Measurements from ENCODE around the gene PPP1CB.
A peak's percentile ranks its signal among the peaks of the same experiment; 100 is the strongest.

The PPP1CB gene

DNA sequence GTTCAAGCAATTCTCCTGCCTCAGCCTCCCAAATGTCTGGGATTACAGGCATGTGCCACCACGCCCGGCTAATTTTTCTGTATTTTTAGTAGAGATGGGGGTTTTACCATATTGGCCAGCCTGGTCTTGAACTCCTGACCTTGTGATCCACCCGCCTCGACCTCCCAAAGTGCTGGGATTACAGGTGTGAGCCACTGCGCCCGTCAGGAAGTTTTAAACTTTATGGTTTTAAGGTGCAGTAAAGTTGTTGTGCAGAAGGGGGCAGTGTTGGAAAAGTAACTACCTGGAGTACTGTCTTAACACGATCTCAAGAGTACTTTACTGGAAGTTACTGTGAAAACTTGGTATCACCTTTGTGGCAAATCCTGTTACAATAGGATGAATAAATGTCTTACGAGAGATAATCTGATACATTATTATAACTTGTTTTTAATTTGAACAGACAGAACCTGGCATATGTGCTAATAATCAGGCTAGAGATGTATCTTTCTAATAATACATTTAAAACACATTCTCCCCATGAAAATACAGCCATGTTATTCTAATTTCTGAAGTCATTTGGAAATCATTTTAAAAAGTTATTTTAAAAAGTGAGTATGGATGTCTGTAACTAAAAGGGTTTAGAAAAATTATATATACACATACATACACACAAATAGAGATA lies 69.8 kb downstream of the PPP1CB start:
- H3K79me2 ChIP-seq (ENCODE audit: control insufficient read depth, low read length) = no peaks in the 10 kb centered on the region
- H3K9me3 ChIP-seq (ENCODE audit: control insufficient read depth, insufficient read depth, low read length) = no peaks in the 10 kb centered on the region
- H3K27me3 ChIP-seq (ENCODE audit: control insufficient read depth, low read length) = peaks cover 2% of the 10 kb centered on the region; the same call in 1 of the 2 replicates
- TF ChIP-seq EZH2phosphoT487 (IDR thresholded peaks at IDR 0.05; ENCODE audit: borderline replicate concordance, low read length) = no peak
- TF ChIP-seq, protein P1, sequence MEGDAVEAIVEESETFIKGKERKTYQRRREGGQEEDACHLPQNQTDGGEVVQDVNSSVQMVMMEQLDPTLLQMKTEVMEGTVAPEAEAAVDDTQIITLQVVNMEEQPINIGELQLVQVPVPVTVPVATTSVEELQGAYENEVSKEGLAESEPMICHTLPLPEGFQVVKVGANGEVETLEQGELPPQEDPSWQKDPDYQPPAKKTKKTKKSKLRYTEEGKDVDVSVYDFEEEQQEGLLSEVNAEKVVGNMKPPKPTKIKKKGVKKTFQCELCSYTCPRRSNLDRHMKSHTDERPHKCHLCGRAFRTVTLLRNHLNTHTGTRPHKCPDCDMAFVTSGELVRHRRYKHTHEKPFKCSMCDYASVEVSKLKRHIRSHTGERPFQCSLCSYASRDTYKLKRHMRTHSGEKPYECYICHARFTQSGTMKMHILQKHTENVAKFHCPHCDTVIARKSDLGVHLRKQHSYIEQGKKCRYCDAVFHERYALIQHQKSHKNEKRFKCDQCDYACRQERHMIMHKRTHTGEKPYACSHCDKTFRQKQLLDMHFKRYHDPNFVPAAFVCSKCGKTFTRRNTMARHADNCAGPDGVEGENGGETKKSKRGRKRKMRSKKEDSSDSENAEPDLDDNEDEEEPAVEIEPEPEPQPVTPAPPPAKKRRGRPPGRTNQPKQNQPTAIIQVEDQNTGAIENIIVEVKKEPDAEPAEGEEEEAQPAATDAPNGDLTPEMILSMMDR (IDR thresholded peaks at IDR 0.05; ENCODE audit: low read depth, low read length, poor library complexity, severe bottlenecking) = peak; percentile 63
- H4K20me1 ChIP-seq (ENCODE audit: control insufficient read depth, insufficient read depth, low read depth, low read length) = no peaks in the 10 kb centered on the region
- no peaks in the 10 kb centered on the region for H3K4me1 ChIP-seq (ENCODE audit: control insufficient read depth, low read length)
- no peak overlapping the region for H3K27ac ChIP-seq (ENCODE audit: low read depth, low read length)
- H3K9me2 ChIP-seq (replicated peaks; ENCODE audit: control insufficient read depth, low read length) = no peaks in the 10 kb centered on the region
- no peak overlapping the region for H3K4me2 ChIP-seq (ENCODE audit: low read length)
- no peaks in the 10 kb centered on the region for H3F3A ChIP-seq (ENCODE audit: control insufficient read depth, insufficient read depth)
- no peaks in the 10 kb centered on the region for H3K36me3 ChIP-seq (ENCODE audit: control insufficient read depth, low read length)
- H3K4me3 ChIP-seq (ENCODE audit: low read length) = no peak overlapping the region

DNA sequence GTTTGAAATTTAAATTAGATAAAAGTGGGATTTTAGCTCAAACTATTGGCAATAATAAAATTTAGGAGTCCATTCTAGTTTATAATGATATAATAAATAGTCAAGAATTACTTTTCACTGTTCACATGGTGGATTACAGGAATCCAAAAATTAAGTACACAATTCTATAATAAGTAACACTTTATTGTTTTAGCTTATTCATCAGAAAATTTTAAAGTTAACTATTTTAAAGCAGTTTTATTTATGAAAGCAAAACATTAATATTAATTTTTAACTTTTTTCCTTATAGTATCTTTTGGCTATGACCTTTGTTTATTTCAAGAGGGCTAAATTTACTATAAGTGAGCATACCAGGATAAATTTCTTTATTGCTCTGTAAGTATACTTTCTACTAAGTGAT lies 70.4 kb downstream of the PPP1CB start:
- TF ChIP-seq, protein P1 (IDR thresholded peaks at IDR 0.05; ENCODE audit: low read depth, low read length, poor library complexity, severe bottlenecking) = no peak
- no peak for TF ChIP-seq EZH2phosphoT487 (IDR thresholded peaks at IDR 0.05; ENCODE audit: borderline replicate concordance, low read length)
- Histone ChIP-seq H3F3A (ENCODE audit: control insufficient read depth, insufficient read depth) (no peaks in the 10 kb centered on the region), H3K36me3 (ENCODE audit: control insufficient read depth, low read length) (no peaks in the 10 kb centered on the region), H3K27me3 (ENCODE audit: control insufficient read depth, low read length) (no peaks in the 10 kb centered on the region), H3K4me3 (ENCODE audit: low read length) (no peak overlapping the region), H3K4me1 (ENCODE audit: control insufficient read depth, low read length) (no peaks in the 10 kb centered on the region), H3K4me2 (ENCODE audit: low read length) (no peak overlapping the region), H3K9me3 (ENCODE audit: control insufficient read depth, insufficient read depth, low read length) (no peaks in the 10 kb centered on the region), H3K27ac (ENCODE audit: low read depth, low read length) (no peak overlapping the region), H3K79me2 (ENCODE audit: control insufficient read depth, low read length) (no peaks in the 10 kb centered on the region), H4K20me1 (ENCODE audit: control insufficient read depth, insufficient read depth, low read depth, low read length) (no peaks in the 10 kb centered on the region), H3K9me2 (replicated peaks; ENCODE audit: control insufficient read depth, low read length) (no peaks in the 10 kb centered on the region)

DNA sequence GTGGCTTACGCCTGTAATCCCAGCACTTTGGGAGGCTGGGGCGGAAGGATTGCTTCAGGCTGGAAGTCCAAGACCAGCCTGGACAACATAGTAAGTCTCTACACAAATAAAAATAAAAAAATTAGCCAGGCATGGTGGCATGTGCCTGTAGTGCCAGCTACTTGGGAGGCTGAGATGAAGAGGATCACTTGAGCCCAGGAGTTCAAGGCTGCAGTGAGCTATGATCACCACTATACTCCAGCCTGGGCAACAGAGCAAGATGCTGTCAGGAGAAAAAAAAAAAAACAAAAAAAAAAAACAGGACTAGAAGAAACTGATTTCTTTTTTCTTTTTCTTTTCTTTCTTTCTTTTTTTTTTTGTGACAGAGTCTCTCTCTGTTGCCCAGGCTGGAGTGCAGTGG lies 72.6 kb downstream of the PPP1CB start:
- Histone ChIP-seq H3K9me3 (ENCODE audit: control insufficient read depth, insufficient read depth, low read length) (no peaks in the 10 kb centered on the region), H3K4me2 (ENCODE audit: low read length) (no peak overlapping the region), H3K9me2 (replicated peaks; ENCODE audit: control insufficient read depth, low read length) (no peaks in the 10 kb centered on the region), H3K27me3 (ENCODE audit: control insufficient read depth, low read length) (no peaks in the 10 kb centered on the region), H3K79me2 (ENCODE audit: control insufficient read depth, low read length) (no peaks in the 10 kb centered on the region), H3K4me3 (ENCODE audit: low read length) (no peak overlapping the region), H4K20me1 (ENCODE audit: control insufficient read depth, insufficient read depth, low read depth, low read length) (no peaks in the 10 kb centered on the region), H3K27ac (ENCODE audit: low read depth, low read length) (no peak overlapping the region), H3K4me1 (ENCODE audit: control insufficient read depth, low read length) (no peaks in the 10 kb centered on the region), H3K36me3 (ENCODE audit: control insufficient read depth, low read length) (no peaks in the 10 kb centered on the region), H3F3A (ENCODE audit: control insufficient read depth, insufficient read depth) (no peaks in the 10 kb centered on the region)
- TF ChIP-seq, protein P1 (IDR thresholded peaks at IDR 0.05; ENCODE audit: low read depth, low read length, poor library complexity, severe bottlenecking) = no peak
- no peak for TF ChIP-seq EZH2phosphoT487 (IDR thresholded peaks at IDR 0.05; ENCODE audit: borderline replicate concordance, low read length)

Measured in DOHH2 (cell line).